Breast epithelium (tissue), 3 donors: ENCODE measurements around the gene TLE7.

Source experiments
- POLR2A ChIP-seq: fragments of 450-650 bp; IDR thresholded peaks from one replicate; pipeline ENCODE4 v1.6.1; 2016; ENCODE audit warnings: antibody characterized with exemption, mild to moderate bottlenecking, moderate library complexity
- TF ChIP-seq, protein P1 (sequence below), 3 donors: fragments of 450-650 bp; IDR thresholded peaks; one replicate each; pipeline ENCODE4 v1.5.1; 2016 to 2017; ENCODE audit warnings: antibody characterized with exemption in 3 of 3, mild to moderate bottlenecking in 3 of 3, moderate library complexity in 3 of 3

DNA sequence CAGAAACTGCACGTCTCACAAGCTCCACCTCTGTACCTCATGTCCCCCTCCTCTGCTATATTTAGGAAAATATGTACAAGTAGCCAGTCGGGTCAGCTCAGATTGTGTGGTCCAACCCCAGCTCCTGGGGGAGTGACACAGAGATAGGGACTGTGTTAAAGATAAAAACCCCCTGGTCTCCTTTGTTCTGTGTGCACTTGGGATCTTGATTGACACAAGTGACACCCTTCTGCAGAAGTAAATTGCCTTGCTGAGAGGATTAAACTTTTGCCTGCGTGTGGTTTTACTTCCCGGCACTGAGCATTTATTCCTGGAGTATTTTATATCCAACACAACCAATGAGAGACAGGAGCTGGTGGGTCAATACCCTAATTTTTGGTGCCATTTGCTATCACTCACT lies 37.5 kb downstream of the TLE7 start:
- TF ChIP-seq, protein P1, sequence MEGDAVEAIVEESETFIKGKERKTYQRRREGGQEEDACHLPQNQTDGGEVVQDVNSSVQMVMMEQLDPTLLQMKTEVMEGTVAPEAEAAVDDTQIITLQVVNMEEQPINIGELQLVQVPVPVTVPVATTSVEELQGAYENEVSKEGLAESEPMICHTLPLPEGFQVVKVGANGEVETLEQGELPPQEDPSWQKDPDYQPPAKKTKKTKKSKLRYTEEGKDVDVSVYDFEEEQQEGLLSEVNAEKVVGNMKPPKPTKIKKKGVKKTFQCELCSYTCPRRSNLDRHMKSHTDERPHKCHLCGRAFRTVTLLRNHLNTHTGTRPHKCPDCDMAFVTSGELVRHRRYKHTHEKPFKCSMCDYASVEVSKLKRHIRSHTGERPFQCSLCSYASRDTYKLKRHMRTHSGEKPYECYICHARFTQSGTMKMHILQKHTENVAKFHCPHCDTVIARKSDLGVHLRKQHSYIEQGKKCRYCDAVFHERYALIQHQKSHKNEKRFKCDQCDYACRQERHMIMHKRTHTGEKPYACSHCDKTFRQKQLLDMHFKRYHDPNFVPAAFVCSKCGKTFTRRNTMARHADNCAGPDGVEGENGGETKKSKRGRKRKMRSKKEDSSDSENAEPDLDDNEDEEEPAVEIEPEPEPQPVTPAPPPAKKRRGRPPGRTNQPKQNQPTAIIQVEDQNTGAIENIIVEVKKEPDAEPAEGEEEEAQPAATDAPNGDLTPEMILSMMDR (IDR thresholded peaks at IDR 0.05), result no peak
- TF ChIP-seq POLR2A, result no peak
